GM23338 (cell line): ENCODE results near the gene ARL2BP. TPM values are rescaled to one million over a fixed set of nuclear protein-coding genes. Genes with fewer than 3 reads are reported as not detected.

ENCODE experiments used
- ATAC-seq: fragments of 200-7000 bp; cut with Tn5 transposase; 3 replicates; pipeline ENCODE4 v1.9.1; 2020
- DNase-seq: peaks from one replicate; pipeline ENCODE4 v3.0.0-alpha.2; 2015; ENCODE audit warnings: low spot score
- H2AFZ ChIP-seq: fragments of 200-600 bp; sonication (generic); 2 replicates; pipeline ENCODE4 v1.8.0; 2016; ENCODE audit warnings: antibody characterized with exemption, mild to moderate bottlenecking, moderate library complexity
- H3F3A ChIP-seq: fragments of 200-600 bp; sonication (generic); replicated peaks from 2 replicates; pipeline ENCODE4 v1.8.0; 2017; ENCODE audit warnings: antibody characterized with exemption, mixed run types, low read depth
- H3K27ac ChIP-seq: fragments of 200-600 bp; sonication (generic); 2 replicates; pipeline ENCODE4 v1.6.1; 2016; ENCODE audit warnings: low read depth
- H3K27me3 ChIP-seq: fragments of 200-600 bp; sonication (generic); 2 replicates; pipeline ENCODE4 v1.8.0; 2016; ENCODE audit warnings: mild to moderate bottlenecking, mixed run types, moderate library complexity; ENCODE audit not compliant: insufficient read depth
- H3K36me3 ChIP-seq: fragments of 200-600 bp; sonication (generic); 2 replicates; pipeline ENCODE4 v1.8.0; 2016; ENCODE audit warnings: mild to moderate bottlenecking; ENCODE audit not compliant: insufficient read depth
- H3K4me1 ChIP-seq: fragments of 200-600 bp; sonication (generic); 2 replicates; pipeline ENCODE4 v1.8.0; 2016; ENCODE audit warnings: mild to moderate bottlenecking, moderate library complexity; ENCODE audit not compliant: insufficient read depth
- H3K4me2 ChIP-seq: fragments of 200-600 bp; sonication (generic); 2 replicates; pipeline ENCODE4 v1.7.1; 2017; ENCODE audit warnings: mixed run types
- H3K4me3 ChIP-seq: fragments of 200-600 bp; sonication (generic); 2 replicates; pipeline ENCODE4 v1.6.1; 2016; ENCODE audit warnings: mixed run types
- H3K79me2 ChIP-seq: fragments of 200-600 bp; sonication (generic); replicated peaks from 2 replicates; pipeline ENCODE4 v1.8.0; 2017; ENCODE audit warnings: mild to moderate bottlenecking; ENCODE audit not compliant: insufficient read depth
- H3K9me2 ChIP-seq: fragments of 200-600 bp; sonication (generic); 2 replicates; pipeline ENCODE4 v1.8.0; 2017; ENCODE audit not compliant: insufficient read depth
- H4K20me1 ChIP-seq: fragments of 200-600 bp; sonication (generic); replicated peaks from 2 replicates; pipeline ENCODE4 v1.8.0; 2017; ENCODE audit warnings: mild to moderate bottlenecking; ENCODE audit not compliant: insufficient read depth
- H3K27ac Mint-ChIP-seq: 2 replicates; pipeline ENCODE4 v1.8.0; 2020; ENCODE audit warnings: inconsistent platforms, mild to moderate bottlenecking, moderate library complexity, mixed read lengths
- H3K27me3 Mint-ChIP-seq: 3 replicates; pipeline ENCODE4 v1.8.0; 2022; ENCODE audit warnings: low read depth, mild to moderate bottlenecking, moderate library complexity, mixed read lengths, inconsistent platforms; ENCODE audit not compliant: insufficient read depth, poor library complexity
- H3K36me3 Mint-ChIP-seq: 3 replicates; pipeline ENCODE4 v1.8.0; 2021; ENCODE audit warnings: low read depth, mild to moderate bottlenecking, inconsistent platforms, moderate library complexity, mixed read lengths
- H3K4me1 Mint-ChIP-seq: 3 replicates; pipeline ENCODE4 v1.8.0; 2020; ENCODE audit warnings: mild to moderate bottlenecking, inconsistent platforms, mixed read lengths
- H3K4me3 Mint-ChIP-seq: 3 replicates; pipeline ENCODE4 v1.8.0; 2021; ENCODE audit warnings: moderate library complexity, mild to moderate bottlenecking, inconsistent platforms, mixed read lengths
- H3K9me3 Mint-ChIP-seq: 3 replicates; pipeline ENCODE4 v1.8.0; 2020; ENCODE audit warnings: moderate library complexity, mild to moderate bottlenecking, inconsistent platforms, mixed read lengths
- CREB1 ChIP-seq: fragments of 250-450 bp; sonication (Bioruptor Pico); IDR thresholded peaks from 2 replicates; pipeline ENCODE4 v1.5.0; 2020; ENCODE audit warnings: low read depth, mild to moderate bottlenecking, moderate library complexity
- CTCF ChIP-seq, 2 experiments: fragments of 200-600 bp in 1 of 2; sonication (generic) in 1 of 2; conservative IDR thresholded peaks; 2 replicates each; pipeline versions ENCODE4 v1.5.1 to v1.6.1; 2016 to 2017; ENCODE audit warnings: antibody characterized with exemption in 2 of 2, low read depth in 2 of 2, mild to moderate bottlenecking in 2 of 2, moderate library complexity in 1 of 2
- EZH2 ChIP-seq: fragments of 200-600 bp; sonication (generic); IDR thresholded peaks from one replicate; pipeline ENCODE4 v1.8.0; 2017; ENCODE audit warnings: antibody characterized with exemption, mild to moderate bottlenecking, low read depth; ENCODE audit not compliant: unreplicated experiment
- EZH2phosphoT487 ChIP-seq: fragments of 200-600 bp; sonication (generic); IDR thresholded peaks from one replicate; pipeline ENCODE4 v1.8.1; 2018; ENCODE audit warnings: antibody characterized with exemption; ENCODE audit not compliant: unreplicated experiment
- JUNB ChIP-seq: IDR thresholded peaks from one replicate; pipeline ENCODE4 v1.6.1; 2016; ENCODE audit warnings: antibody characterized with exemption; ENCODE audit not compliant: unreplicated experiment
- NANOG ChIP-seq: IDR thresholded peaks from 2 replicates; pipeline ENCODE4 v1.6.1; 2016; ENCODE audit warnings: antibody characterized with exemption, borderline replicate concordance
- POLR2AphosphoS5 ChIP-seq: IDR thresholded peaks from 2 replicates; pipeline ENCODE4 v1.6.1; 2016; ENCODE audit warnings: antibody characterized with exemption, low read depth
- STAT1 ChIP-seq: IDR thresholded peaks from one replicate; pipeline ENCODE4 v1.6.1; 2016; ENCODE audit warnings: antibody characterized with exemption; ENCODE audit not compliant: unreplicated experiment
- ZNF114 ChIP-seq: fragments of 250-450 bp; sonication (Bioruptor Pico); IDR thresholded peaks from 2 replicates; pipeline ENCODE4 v1.5.0; 2020; ENCODE audit warnings: mild to moderate bottlenecking, moderate library complexity
- ZNF331 ChIP-seq: fragments of 250-450 bp; sonication (Bioruptor Pico); IDR thresholded peaks from 2 replicates; pipeline ENCODE4 v1.5.0; 2020; ENCODE audit warnings: low read depth, mild to moderate bottlenecking, moderate library complexity
- ZNF462 ChIP-seq: fragments of 250-450 bp; sonication (Bioruptor Pico); IDR thresholded peaks from 2 replicates; pipeline ENCODE4 v1.5.0; 2020; ENCODE audit warnings: mild to moderate bottlenecking, moderate library complexity
- polyA plus RNA-seq: library from polyadenylated mRNA; unstranded; fragments of >200 nt; fragmentation: Nextera tagmentation; extraction: Ambion mirVana; gene quantifications from 2 replicates; pipeline ENCODE4 v1.2.1, GENCODE V29; 2016
- total RNA-seq: library from RNA; depleted of rRNA; stranded (reverse); fragments of >200 nt; shearing (Covaris generic); gene quantifications from 2 replicates; pipeline ENCODE4 v1.2.3, GENCODE V29; 2014
- TF ChIP-seq, protein P1 (sequence below): IDR thresholded peaks from one replicate; pipeline ENCODE4 v1.6.1; 2018; ENCODE audit warnings: antibody characterized with exemption; ENCODE audit not compliant: unreplicated experiment
- TF ChIP-seq, protein P2 (sequence below): IDR thresholded peaks from 2 replicates; pipeline ENCODE4 v1.6.1; 2016; ENCODE audit warnings: antibody characterized with exemption

The ARL2BP gene
- total and polyA plus RNA-seq, 2 experiments from 2014 or later = 10.3 to 13.4 TPM

DNA sequence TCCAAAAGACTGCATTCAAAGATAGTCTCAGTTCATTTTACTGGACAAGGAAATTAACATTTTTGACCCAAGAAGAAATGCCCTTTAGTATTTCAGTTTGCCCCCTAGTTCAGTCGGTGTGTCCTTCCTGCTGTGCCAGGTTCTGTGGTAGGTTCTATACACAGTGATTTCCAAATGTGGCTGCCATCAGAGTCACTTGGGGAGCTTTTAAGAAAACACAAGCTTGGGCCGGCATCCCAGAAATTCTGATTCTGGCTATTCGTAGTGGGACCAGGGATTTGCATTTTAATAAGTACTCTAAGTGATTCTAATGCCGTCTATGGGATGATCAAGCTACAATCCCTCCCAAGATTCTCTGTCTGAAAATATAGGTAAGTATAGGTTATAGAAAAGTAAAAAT, 48.8 kb upstream of the ARL2BP start:
- Histone ChIP-seq H3K36me3 (no peaks in the 10 kb centered on the region), H3K27ac (no peak overlapping the region), H3K4me3 (no peak overlapping the region), H3K27me3 (no peaks in the 10 kb centered on the region), H4K20me1 (peaks cover 20% of the 10 kb centered on the region), H3K4me1 (peaks cover 4% of the 10 kb centered on the region; the same call in 1 of the 2 replicates), H3K79me2 (peaks cover 82% of the 10 kb centered on the region), H3F3A (no peaks in the 10 kb centered on the region), H3K4me2 (peak overlapping the region; percentile 3; the same call in 1 of the 2 replicates), H3K9me2 (no peaks in the 10 kb centered on the region), H2AFZ (no peak overlapping the region)
- Mint-ChIP-seq H3K4me3 (no peak overlapping the region), H3K27me3 (no peaks in the 10 kb centered on the region), H3K36me3 (peaks cover 15% of the 10 kb centered on the region), H3K9me3 (peaks cover 11% of the 10 kb centered on the region; the same call in 2 of the 3 replicates), H3K4me1 (peaks cover 8% of the 10 kb centered on the region), H3K27ac (no peak overlapping the region)
- ATAC-seq (no peak), DNase-seq (no peak)
- no peak for TF ChIP-seq JUNB
- no peak for TF ChIP-seq NANOG
- no peak for TF ChIP-seq CREB1 (CRISPR knock-in tag)
- no peak for TF ChIP-seq ZNF114 (CRISPR knock-in tag)
- TF ChIP-seq ZNF462 (CRISPR knock-in tag) = no peak
- TF ChIP-seq EZH2phosphoT487 = no peak
- no peak for TF ChIP-seq STAT1
- TF ChIP-seq, protein P1, sequence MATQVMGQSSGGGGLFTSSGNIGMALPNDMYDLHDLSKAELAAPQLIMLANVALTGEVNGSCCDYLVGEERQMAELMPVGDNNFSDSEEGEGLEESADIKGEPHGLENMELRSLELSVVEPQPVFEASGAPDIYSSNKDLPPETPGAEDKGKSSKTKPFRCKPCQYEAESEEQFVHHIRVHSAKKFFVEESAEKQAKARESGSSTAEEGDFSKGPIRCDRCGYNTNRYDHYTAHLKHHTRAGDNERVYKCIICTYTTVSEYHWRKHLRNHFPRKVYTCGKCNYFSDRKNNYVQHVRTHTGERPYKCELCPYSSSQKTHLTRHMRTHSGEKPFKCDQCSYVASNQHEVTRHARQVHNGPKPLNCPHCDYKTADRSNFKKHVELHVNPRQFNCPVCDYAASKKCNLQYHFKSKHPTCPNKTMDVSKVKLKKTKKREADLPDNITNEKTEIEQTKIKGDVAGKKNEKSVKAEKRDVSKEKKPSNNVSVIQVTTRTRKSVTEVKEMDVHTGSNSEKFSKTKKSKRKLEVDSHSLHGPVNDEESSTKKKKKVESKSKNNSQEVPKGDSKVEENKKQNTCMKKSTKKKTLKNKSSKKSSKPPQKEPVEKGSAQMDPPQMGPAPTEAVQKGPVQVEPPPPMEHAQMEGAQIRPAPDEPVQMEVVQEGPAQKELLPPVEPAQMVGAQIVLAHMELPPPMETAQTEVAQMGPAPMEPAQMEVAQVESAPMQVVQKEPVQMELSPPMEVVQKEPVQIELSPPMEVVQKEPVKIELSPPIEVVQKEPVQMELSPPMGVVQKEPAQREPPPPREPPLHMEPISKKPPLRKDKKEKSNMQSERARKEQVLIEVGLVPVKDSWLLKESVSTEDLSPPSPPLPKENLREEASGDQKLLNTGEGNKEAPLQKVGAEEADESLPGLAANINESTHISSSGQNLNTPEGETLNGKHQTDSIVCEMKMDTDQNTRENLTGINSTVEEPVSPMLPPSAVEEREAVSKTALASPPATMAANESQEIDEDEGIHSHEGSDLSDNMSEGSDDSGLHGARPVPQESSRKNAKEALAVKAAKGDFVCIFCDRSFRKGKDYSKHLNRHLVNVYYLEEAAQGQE = no peak
- TF ChIP-seq POLR2AphosphoS5 = no peak
- no peak for TF ChIP-seq CTCF (conservative IDR thresholded peaks at IDR 0.05; ENCODE audit: low read depth in 2 of 2)
- TF ChIP-seq ZNF331 (CRISPR knock-in tag) = no peak
- no peak for TF ChIP-seq EZH2
- TF ChIP-seq, protein P2, sequence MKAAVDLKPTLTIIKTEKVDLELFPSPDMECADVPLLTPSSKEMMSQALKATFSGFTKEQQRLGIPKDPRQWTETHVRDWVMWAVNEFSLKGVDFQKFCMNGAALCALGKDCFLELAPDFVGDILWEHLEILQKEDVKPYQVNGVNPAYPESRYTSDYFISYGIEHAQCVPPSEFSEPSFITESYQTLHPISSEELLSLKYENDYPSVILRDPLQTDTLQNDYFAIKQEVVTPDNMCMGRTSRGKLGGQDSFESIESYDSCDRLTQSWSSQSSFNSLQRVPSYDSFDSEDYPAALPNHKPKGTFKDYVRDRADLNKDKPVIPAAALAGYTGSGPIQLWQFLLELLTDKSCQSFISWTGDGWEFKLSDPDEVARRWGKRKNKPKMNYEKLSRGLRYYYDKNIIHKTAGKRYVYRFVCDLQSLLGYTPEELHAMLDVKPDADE = no peak
